Tibial nerve (tissue), 3 donors: ENCODE measurements around the gene MKI67.

Experiments used
- POLR2A ChIP-seq, 2 donors: fragments of 450-650 bp; IDR thresholded peaks; one replicate each; pipeline ENCODE4 v1.6.1; 2017; ENCODE audit warnings: antibody characterized with exemption in 2 of 2, mild to moderate bottlenecking in 2 of 2, moderate library complexity in 2 of 2
- TF ChIP-seq, protein P1 (sequence below), 5 experiments: fragments of 200-600 bp in 3 of 5; fragments of 450-650 bp in 2 of 5; sonication (generic) in 3 of 5; IDR thresholded peaks; one replicate each; pipeline ENCODE4 v1.5.1; 2016 to 2019; ENCODE audit warnings: antibody characterized with exemption in 5 of 5, mild to moderate bottlenecking in 3 of 5, moderate library complexity in 2 of 5

- TF ChIP-seq POLR2A (IDR thresholded peaks at IDR 0.05), result no peak
- TF ChIP-seq, protein P1, sequence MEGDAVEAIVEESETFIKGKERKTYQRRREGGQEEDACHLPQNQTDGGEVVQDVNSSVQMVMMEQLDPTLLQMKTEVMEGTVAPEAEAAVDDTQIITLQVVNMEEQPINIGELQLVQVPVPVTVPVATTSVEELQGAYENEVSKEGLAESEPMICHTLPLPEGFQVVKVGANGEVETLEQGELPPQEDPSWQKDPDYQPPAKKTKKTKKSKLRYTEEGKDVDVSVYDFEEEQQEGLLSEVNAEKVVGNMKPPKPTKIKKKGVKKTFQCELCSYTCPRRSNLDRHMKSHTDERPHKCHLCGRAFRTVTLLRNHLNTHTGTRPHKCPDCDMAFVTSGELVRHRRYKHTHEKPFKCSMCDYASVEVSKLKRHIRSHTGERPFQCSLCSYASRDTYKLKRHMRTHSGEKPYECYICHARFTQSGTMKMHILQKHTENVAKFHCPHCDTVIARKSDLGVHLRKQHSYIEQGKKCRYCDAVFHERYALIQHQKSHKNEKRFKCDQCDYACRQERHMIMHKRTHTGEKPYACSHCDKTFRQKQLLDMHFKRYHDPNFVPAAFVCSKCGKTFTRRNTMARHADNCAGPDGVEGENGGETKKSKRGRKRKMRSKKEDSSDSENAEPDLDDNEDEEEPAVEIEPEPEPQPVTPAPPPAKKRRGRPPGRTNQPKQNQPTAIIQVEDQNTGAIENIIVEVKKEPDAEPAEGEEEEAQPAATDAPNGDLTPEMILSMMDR (IDR thresholded peaks at IDR 0.05), result no peak
Observed at GRCh38 chr10:128058106-128058749, 68.0 kb downstream of the MKI67 start.
